GM18870 (cell line): ENCODE data around the gene CASP10.
"Not testable (repeated sequence)": the region's sequence is repeated elsewhere in the genome, so short reads cannot be mapped to it uniquely, and the experiment has no call there.

Experiments
- ATAC-seq: cut with Tn5 transposase; IDR thresholded peaks from one replicate; pipeline ENCODE4 v1.9.1; 2021; ENCODE audit warnings: moderate library complexity; ENCODE audit not compliant: unreplicated experiment

CASP10 gene

GRCh38 chr2:201154615-201155399 lies 28.1 kb upstream of the CASP10 start:
- ATAC-seq, result no peak

GRCh38 chr2:201156036-201156435 lies 26.9 kb upstream of the CASP10 start:
- no peak for ATAC-seq

GRCh38 chr2:201156640-201157039 lies 26.3 kb upstream of the CASP10 start:
- no peak for ATAC-seq

GRCh38 chr2:201157694-201158093 lies 25.2 kb upstream of the CASP10 start:
- no peak for ATAC-seq

- ATAC-seq, result peak; percentile 95
Observed at GRCh38 chr2:201158111-201158929, 24.6 kb upstream of the CASP10 start.

GRCh38 chr2:201164166-201164565 lies 18.8 kb upstream of the CASP10 start:
- no peak for ATAC-seq

- ATAC-seq, result no peak
Observed at GRCh38 chr2:201167546-201167945, 15.4 kb upstream of the CASP10 start.

- not testable (repeated sequence) for ATAC-seq
Observed at GRCh38 chr2:201168496-201168895, 14.4 kb upstream of the CASP10 start.

- ATAC-seq, result no peak
Observed at GRCh38 chr2:201171259-201171814, 11.6 kb upstream of the CASP10 start.

GRCh38 chr2:201172279-201172678 lies 10.7 kb upstream of the CASP10 start:
- no peak for ATAC-seq

- no peak for ATAC-seq
Observed at GRCh38 chr2:201174687-201175086, 8.3 kb upstream of the CASP10 start.

- ATAC-seq, result no peak
Observed at GRCh38 chr2:201176081-201176481, 6.9 kb upstream of the CASP10 start.

GRCh38 chr2:201180010-201180409 lies 2.9 kb upstream of the CASP10 start:
- no peak for ATAC-seq

GRCh38 chr2:201183365-201183727 lies 405 bp downstream of the CASP10 start:
- ATAC-seq, result no peak

- ATAC-seq, result not testable (repeated sequence)
Observed at GRCh38 chr2:201183835-201184234, 894 bp downstream of the CASP10 start.

GRCh38 chr2:201184248-201184647 lies 1.3 kb downstream of the CASP10 start:
- not testable (repeated sequence) for ATAC-seq

- ATAC-seq, result no peak
Observed at GRCh38 chr2:201185863-201186262, 2.9 kb downstream of the CASP10 start.

- ATAC-seq, result no peak
Observed at GRCh38 chr2:201186982-201187381, 4.0 kb downstream of the CASP10 start.

GRCh38 chr2:201188449-201188848 lies 5.5 kb downstream of the CASP10 start:
- no peak for ATAC-seq

- ATAC-seq, result no peak
Observed at GRCh38 chr2:201191132-201191875, 8.4 kb downstream of the CASP10 start.

GRCh38 chr2:201194097-201194496 lies 11.2 kb downstream of the CASP10 start:
- ATAC-seq, result peak; percentile 92
